ENCODE data around the gene PDGFRB. TPM values are rescaled to one million over a fixed set of nuclear protein-coding genes. Genes with fewer than 3 reads are reported as not detected.

PDGFRB gene
- total RNA-seq, result 10 to 100 TPM in 1 of 2 donors, 1 to 10 TPM in 1; 8.6 to 18.1 TPM

DNA sequence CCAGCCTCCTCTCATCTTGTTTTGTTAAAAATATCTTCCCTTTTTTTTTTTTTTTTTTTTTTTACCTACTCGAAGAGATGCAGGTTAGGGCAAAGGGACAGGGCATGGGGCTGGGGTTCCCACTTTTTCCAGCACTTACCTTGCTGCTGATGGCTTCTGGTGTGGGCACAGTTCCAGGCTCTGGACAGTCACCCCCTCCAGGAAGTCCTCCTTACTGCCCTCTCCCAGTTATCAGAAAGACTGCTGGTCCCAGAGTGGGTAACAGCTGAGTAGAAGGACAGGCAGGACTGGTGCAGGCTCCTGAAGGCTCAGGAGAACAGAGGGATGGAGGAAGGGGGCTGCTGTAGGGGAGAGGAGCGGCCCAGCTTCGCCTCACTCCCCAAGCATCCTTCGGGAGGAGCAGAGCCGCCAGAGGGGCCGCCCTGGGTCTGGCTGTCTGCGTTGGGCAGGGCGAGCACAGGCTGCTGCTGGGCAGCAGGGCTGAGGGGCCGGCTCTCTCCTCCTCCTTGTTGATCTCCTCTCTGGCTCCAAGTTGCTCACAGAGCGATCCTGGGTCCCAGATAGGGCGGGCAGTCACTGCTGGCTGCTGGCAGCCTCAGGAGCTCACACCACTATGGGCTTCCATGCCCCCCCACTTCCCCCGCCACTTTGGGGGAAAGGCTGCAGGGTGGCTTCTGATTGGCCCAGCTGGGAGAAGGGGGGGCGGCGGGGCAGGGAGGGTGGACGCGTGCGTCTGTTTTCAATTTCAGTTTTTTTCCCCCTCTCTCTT is at the start of gene PDGFRB:
Gene PDGFRB (minus strand): TSS at position 588 of the 769 bp plus-strand sequence. CDS start 18,798 bp downstream, outside the sequence.
- TF ChIP-seq, protein P1, sequence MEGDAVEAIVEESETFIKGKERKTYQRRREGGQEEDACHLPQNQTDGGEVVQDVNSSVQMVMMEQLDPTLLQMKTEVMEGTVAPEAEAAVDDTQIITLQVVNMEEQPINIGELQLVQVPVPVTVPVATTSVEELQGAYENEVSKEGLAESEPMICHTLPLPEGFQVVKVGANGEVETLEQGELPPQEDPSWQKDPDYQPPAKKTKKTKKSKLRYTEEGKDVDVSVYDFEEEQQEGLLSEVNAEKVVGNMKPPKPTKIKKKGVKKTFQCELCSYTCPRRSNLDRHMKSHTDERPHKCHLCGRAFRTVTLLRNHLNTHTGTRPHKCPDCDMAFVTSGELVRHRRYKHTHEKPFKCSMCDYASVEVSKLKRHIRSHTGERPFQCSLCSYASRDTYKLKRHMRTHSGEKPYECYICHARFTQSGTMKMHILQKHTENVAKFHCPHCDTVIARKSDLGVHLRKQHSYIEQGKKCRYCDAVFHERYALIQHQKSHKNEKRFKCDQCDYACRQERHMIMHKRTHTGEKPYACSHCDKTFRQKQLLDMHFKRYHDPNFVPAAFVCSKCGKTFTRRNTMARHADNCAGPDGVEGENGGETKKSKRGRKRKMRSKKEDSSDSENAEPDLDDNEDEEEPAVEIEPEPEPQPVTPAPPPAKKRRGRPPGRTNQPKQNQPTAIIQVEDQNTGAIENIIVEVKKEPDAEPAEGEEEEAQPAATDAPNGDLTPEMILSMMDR (IDR thresholded peaks at IDR 0.05), result no peak
- Histone ChIP-seq H3K36me3 (no peaks in the 10 kb centered on the region), H3K27ac (peak within 1 kb of the TSS; percentile 73), H3K27me3 (no peaks in the 10 kb centered on the region), H3K4me3 (peak within 1 kb of the TSS; percentile 25), H3K4me1 (no peaks in the 10 kb centered on the region), H3K9ac (ENCODE audit: low read depth in 2 of 2, low read length in 2 of 2) (peak within 1 kb of the TSS; percentile 49 to 66), H3K9me3 (no peaks in the 10 kb centered on the region)
- DNase-seq, result peak; percentile 74
- intact Hi-C loops (cut with DNase I), result no loop called here

DNA sequence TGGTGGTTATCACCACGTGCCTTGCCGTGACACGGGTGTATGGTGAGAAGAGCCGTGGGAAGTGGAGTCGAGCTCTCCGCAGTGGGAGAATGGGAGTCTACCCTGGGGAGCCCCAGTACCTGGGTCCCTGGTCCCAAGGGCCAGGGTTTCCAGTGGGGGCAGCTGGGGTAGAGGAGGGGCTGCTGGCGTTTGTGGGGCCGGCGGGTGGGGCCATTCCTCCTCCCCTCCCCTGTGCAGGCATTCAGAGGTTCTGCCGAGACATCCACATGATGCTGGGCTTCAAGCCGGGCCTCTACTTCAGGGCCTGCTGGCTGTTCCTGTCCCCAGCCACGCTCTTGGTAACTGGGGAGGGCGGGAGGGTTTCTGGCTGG is 48.9 kb upstream of the PDGFRB start:
- no peak overlapping the region for H3K4me3 ChIP-seq
- intact Hi-C loops (cut with DNase I), result no loop called here
- no peak overlapping the region for H3K27ac ChIP-seq
- TF ChIP-seq, protein P1 (IDR thresholded peaks at IDR 0.05), result no peak
- H3K36me3 ChIP-seq, result peaks cover 3% of the 10 kb centered on the region
- no peak for DNase-seq
- peaks cover 10% of the 10 kb centered on the region for H3K4me1 ChIP-seq
- H3K27me3 ChIP-seq, result no peaks in the 10 kb centered on the region
- no peak overlapping the region for H3K9ac ChIP-seq (ENCODE audit: low read depth in 2 of 2, low read length in 2 of 2)
- H3K9me3 ChIP-seq, result no peaks in the 10 kb centered on the region

DNA sequence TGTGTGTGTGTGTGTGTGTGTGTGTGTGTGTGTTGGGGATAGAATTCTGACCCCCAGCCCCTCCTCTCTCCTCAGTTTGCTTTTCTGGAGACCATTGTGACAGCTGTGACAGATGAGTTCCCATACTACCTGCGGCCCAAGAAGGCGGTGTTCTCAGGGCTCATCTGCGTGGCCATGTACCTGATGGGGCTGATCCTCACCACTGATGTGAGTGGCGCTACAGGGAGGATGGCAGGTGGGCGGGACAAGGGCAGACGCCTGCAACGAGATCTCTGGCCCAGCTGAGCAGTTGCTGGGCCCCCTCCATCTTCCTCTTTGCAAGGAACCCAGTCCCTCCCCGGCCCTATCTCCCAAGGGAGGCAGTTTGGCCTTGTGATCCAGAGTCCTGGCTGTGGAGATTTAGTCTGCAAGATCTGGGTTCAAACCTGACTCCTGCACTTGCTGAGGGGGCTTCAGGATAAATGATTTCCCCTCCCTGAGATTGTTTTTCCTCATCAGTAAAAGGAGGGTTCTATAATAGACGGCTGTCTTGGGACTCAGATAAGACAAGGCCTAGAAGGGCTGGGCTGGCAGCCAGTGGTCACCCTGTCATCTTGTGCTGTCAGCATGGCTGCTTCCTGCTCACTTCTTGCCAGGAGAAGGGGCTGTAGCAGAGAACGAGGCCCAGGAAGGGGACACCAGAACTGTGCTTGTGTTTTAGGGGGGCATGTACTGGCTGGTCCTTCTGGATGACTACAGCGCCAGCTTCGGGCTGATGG is 48.4 kb upstream of the PDGFRB start:
- no peaks in the 10 kb centered on the region for H3K27me3 ChIP-seq
- DNase-seq, result no peak
- peaks cover 3% of the 10 kb centered on the region for H3K36me3 ChIP-seq
- no peak overlapping the region for H3K4me3 ChIP-seq
- no peaks in the 10 kb centered on the region for H3K9me3 ChIP-seq
- no peak overlapping the region for H3K9ac ChIP-seq (ENCODE audit: low read depth in 2 of 2, low read length in 2 of 2)
- intact Hi-C loops (cut with DNase I), result no loop called here
- no peak overlapping the region for H3K27ac ChIP-seq
- TF ChIP-seq, protein P1 (IDR thresholded peaks at IDR 0.05), result no peak
- H3K4me1 ChIP-seq, result peaks cover 4% of the 10 kb centered on the region

DNA sequence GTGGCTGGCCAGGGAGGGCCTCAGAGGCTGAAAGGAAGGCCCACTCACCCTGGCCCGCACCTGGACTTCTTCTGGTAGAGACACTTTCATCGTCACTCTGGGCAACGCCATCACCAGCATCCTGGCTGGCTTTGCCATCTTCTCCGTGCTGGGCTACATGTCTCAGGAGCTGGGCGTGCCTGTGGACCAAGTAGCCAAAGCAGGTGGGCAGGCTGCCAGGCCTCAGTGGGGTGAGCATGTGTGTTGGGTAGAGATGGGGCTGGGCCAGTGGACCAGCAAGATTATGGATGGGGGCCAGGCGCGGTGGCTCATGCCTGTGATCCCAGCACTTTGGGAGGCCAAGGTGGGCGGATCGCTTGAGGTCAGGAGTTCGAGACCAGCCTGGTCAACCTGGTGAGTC is 46.9 kb upstream of the PDGFRB start:
- Histone ChIP-seq H3K9me3 (no peaks in the 10 kb centered on the region), H3K36me3 (peaks cover 3% of the 10 kb centered on the region), H3K27ac (no peak overlapping the region), H3K27me3 (no peaks in the 10 kb centered on the region), H3K4me3 (no peak overlapping the region), H3K4me1 (no peaks in the 10 kb centered on the region), H3K9ac (ENCODE audit: low read depth in 2 of 2, low read length in 2 of 2) (no peak overlapping the region)
- TF ChIP-seq, protein P1 (IDR thresholded peaks at IDR 0.05), result no peak
- intact Hi-C loops (cut with DNase I), result no loop called here
- no peak for DNase-seq

DNA sequence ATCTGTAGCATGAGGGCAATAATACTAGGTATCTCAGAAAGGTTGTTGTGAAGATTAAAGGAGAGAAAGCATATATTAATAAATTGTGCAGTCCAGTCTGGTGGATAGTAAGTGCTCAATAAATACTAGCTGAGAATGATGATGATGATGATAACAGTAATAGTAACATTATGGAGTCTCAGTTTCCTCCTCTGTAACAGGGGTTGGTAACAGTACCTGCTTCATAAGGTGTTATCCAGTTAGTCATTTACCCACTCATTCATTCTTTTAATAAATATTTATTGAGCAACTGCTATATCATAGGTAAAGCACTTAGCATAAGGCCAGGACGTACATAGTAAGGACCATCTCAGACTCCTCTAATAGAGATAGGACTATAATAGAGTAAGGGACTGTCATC is 41.8 kb upstream of the PDGFRB start:
- Histone ChIP-seq H3K27ac (no peak overlapping the region), H3K36me3 (no peaks in the 10 kb centered on the region), H3K9me3 (no peaks in the 10 kb centered on the region), H3K9ac (ENCODE audit: low read depth in 2 of 2, low read length in 2 of 2) (no peak overlapping the region), H3K4me3 (no peak overlapping the region), H3K27me3 (no peaks in the 10 kb centered on the region), H3K4me1 (no peaks in the 10 kb centered on the region)
- intact Hi-C loops (cut with DNase I), result no loop called here
- DNase-seq, result no peak
- TF ChIP-seq, protein P1 (IDR thresholded peaks at IDR 0.05), result no peak
